ENCODE measurements around the gene MCCC1.

DNA sequence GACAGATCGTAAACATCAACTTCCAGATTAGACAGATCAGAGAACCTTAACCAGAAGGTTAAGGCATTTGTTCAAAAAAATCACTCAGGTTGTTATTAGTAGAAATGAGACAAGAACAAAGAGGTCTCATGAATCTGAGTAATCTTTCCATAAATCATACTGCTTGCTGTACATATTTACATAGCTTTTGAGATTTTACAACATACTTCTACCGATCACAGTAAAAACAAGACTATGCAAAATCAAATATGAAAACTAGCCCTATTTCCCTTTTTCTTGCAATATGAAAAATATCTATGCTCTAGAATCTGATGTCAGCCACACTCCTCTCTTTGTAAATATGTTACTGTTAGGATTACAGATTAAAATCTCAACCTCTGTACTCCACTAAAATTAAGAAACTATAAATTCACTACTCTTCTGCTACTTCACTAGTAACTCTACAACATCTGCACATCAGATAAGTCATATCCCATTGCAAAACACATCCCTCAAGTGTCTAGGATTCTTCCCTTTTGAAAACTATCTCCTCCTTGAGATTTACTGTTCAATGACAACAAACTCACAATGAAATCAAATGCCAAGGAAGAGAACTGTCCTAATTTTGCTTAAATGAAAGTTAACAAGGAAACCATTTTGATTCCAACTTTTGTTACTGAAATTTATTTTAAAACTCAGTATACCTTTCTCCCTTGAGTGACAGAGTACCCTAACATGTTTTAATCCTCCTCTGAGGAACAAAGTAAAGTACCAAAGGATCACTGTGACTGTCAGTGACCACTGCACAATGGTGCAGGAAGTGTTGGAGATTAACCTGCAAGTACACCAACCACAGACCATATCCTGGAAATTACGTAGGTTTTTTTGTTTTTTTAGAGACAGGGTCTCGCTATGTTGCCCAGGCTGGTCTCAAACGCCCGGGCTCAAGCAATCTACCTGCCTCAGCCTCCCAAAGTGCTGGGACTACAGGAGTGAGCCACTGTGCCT is 131.8 kb downstream of the MCCC1 start:
- TF ChIP-seq CTCF (IDR thresholded peaks at IDR 0.05): no peak
- no peak for TF ChIP-seq POLR2A (IDR thresholded peaks at IDR 0.05)
